ENCODE results near the gene ERI3.

- TF ChIP-seq GATA3 (IDR thresholded peaks at IDR 0.05; ENCODE audit: low read depth, low read length) (no peak), GATA2 (IDR thresholded peaks at IDR 0.05; ENCODE audit: low read depth, low read length) (peak; percentile 91)
These were observed 114.0 kb downstream of the ERI3 start for GRCh38 chr1:44240802-44241671.

Data from SH-SY5Y (cell line).